K562 (cell line): ENCODE measurements around the gene ZBTB42. TPM values are rescaled to one million over a fixed set of nuclear protein-coding genes. Genes with fewer than 3 reads are reported as not detected.

ENCODE experiments used
- ATAC-seq: fragments of 200-7000 bp; cut with Tn5 transposase; 3 replicates; pipeline ENCODE4 v1.9.1; 2020; ENCODE audit warnings: moderate library complexity
- BruUV-seq: library from RNA; stranded (reverse); fragments of 400-500 nt; replicated peaks from 2 replicates; lab custom pipeline; 2021; lab: Mats Ljungman, UMichigan
- CTCF ChIA-PET: fragments of 300-600 bp; formaldehyde crosslinking; extraction: SDS; loops from one replicate; lab custom pipeline; 2021; ENCODE audit warnings: low intra/inter-chr PET ratio; lab: Yijun Ruan, JAX
- POLR2A ChIA-PET: fragments of 300-600, 350-650 bp; sonication (Branson Sonifier 250); formaldehyde crosslinking; extraction: SDS; loops from one replicate; lab custom pipeline; 2021; ENCODE audit warnings: antibody characterized with exemption, inconsistent platforms; lab: Yijun Ruan, JAX
- DNase-seq, 4 experiments: peaks; one replicate each; pipeline versions ENCODE4 v3.0.0 to v3.0.0-alpha.2; 2011 to 2018; ENCODE audit warnings: low spot score in 3 of 4, mixed read lengths in 3 of 4; ENCODE audit errors: extremely low read depth in 1 of 4
- FAIRE-seq: peaks from 2 replicates; lab custom pipeline; 2011; peaks lifted over from hg19 to GRCh38; lab: Jason Lieb, UNC
- H2AFZ ChIP-seq: 2 replicates; pipeline ENCODE4 v1.6.0; 2011; ENCODE audit warnings: low read depth, low read length, control low read depth, inconsistent platforms
- H3K27ac ChIP-seq: fragments of 200-600 bp; 3 replicates; pipeline ENCODE4 v1.8.0; 2011; ENCODE audit warnings: low read depth, mild to moderate bottlenecking, control low read depth, inconsistent platforms, low read length, moderate library complexity, mixed read lengths; ENCODE audit errors: extremely low read depth
- H3K27me3 ChIP-seq, 2 experiments: fragments of 300-600 bp in 1 of 2; 2 replicates in 1 of 2; 3 replicates in 1 of 2; pipeline versions ENCODE4 v1.6.0 to v1.8.0; 2011; ENCODE audit warnings: inconsistent platforms in 2 of 2, low read length in 2 of 2, mild to moderate bottlenecking in 1 of 2, mixed read lengths in 1 of 2, moderate library complexity in 1 of 2; ENCODE audit not compliant: control insufficient read depth in 2 of 2, insufficient read depth in 2 of 2
- H3K36me3 ChIP-seq: fragments of 300-600 bp; 3 replicates; pipeline ENCODE4 v1.8.0; 2011; ENCODE audit warnings: mild to moderate bottlenecking, low read length, inconsistent platforms; ENCODE audit not compliant: control insufficient read depth, insufficient read depth
- H3K4me1 ChIP-seq, 2 experiments: fragments of 200-600 bp in 1 of 2; replicated peaks in 1 of 2; 2 replicates in 1 of 2; 3 replicates in 1 of 2; pipeline versions ENCODE4 v1.5.1 to v1.8.0; 2011; ENCODE audit warnings: inconsistent platforms in 2 of 2, low read length in 2 of 2, mild to moderate bottlenecking in 1 of 2, mixed read lengths in 1 of 2, moderate library complexity in 1 of 2; ENCODE audit not compliant: control insufficient read depth in 2 of 2, insufficient read depth in 2 of 2
- H3K4me2 ChIP-seq: 2 replicates; pipeline ENCODE4 v1.6.1; 2011; ENCODE audit warnings: low read length, control low read depth, inconsistent platforms, mixed read lengths; ENCODE audit not compliant: insufficient read depth
- H3K4me3 ChIP-seq: fragments of 200-600 bp; sonication (generic), shearing (Covaris generic); 2 replicates; pipeline ENCODE4 v1.5.1; 2016; ENCODE audit warnings: control low read depth, inconsistent platforms
- H3K79me2 ChIP-seq: fragments of 200-600 bp; 3 replicates; pipeline ENCODE4 v1.8.0; 2011; ENCODE audit warnings: low read length, inconsistent platforms; ENCODE audit not compliant: control insufficient read depth, insufficient read depth
- H3K9ac ChIP-seq, 2 experiments: 2 replicates each; pipeline versions ENCODE4 v1.6.0 to v1.6.1; 2011; ENCODE audit warnings: low read depth in 2 of 2, low read length in 2 of 2, control low read depth in 1 of 2, inconsistent platforms in 1 of 2, mild to moderate bottlenecking in 1 of 2, mixed read lengths in 1 of 2; ENCODE audit not compliant: insufficient read depth in 1 of 2
- H3K9me1 ChIP-seq: one replicate; pipeline ENCODE4 v1.6.0; 2011; ENCODE audit warnings: inconsistent platforms, mild to moderate bottlenecking, low read length, moderate library complexity; ENCODE audit not compliant: control insufficient read depth, insufficient read depth
- H3K9me3 ChIP-seq: replicated peaks from 2 replicates; pipeline ENCODE4 v1.5.1; 2011; ENCODE audit warnings: low read depth, low read length, inconsistent platforms; ENCODE audit not compliant: control insufficient read depth, insufficient read depth
- H4K20me1 ChIP-seq: replicated peaks from 2 replicates; pipeline ENCODE4 v1.6.1; 2011; ENCODE audit warnings: low read length, inconsistent platforms, mixed read lengths; ENCODE audit not compliant: control insufficient read depth, insufficient read depth
- ARHGAP35 ChIP-seq: fragments of 450-650 bp; IDR thresholded peaks from 2 replicates; pipeline ENCODE4 v1.6.1; 2018; ENCODE audit not compliant: partially characterized antibody
- C11orf30 ChIP-seq: fragments of 450-650 bp; IDR thresholded peaks from 2 replicates; pipeline ENCODE4 v1.6.1; 2016; ENCODE audit warnings: low read depth, mild to moderate bottlenecking
- CREB3L1 ChIP-seq: fragments of 450-650 bp; IDR thresholded peaks from 2 replicates; pipeline ENCODE4 v1.6.1; 2014; ENCODE audit warnings: low read depth, mild to moderate bottlenecking, moderate library complexity, borderline replicate concordance
- MAFF ChIP-seq: IDR thresholded peaks from 2 replicates; pipeline ENCODE4 v1.6.1; 2012; ENCODE audit warnings: low read length, improper control_type of control experiment
- MAFG ChIP-seq: fragments of 450-650 bp; conservative IDR thresholded peaks from 2 replicates; pipeline ENCODE4 v1.6.1; 2016; ENCODE audit warnings: missing genetic modification characterization, missing compliant biosample characterization
- MAFK ChIP-seq: IDR thresholded peaks from 2 replicates; pipeline ENCODE4 v1.6.1; 2011; ENCODE audit warnings: low read length, improper control_type of control experiment
- MTA3 ChIP-seq: fragments of 450-650 bp; formaldehyde crosslinking; IDR thresholded peaks from 2 replicates; pipeline ENCODE4 v1.6.1; 2017; ENCODE audit warnings: mild to moderate bottlenecking, borderline replicate concordance
- NR2C1 ChIP-seq, 2 experiments: fragments of 450-650 bp; IDR thresholded peaks; 2 replicates each; pipeline ENCODE4 v1.6.1; 2017; ENCODE audit warnings: mild to moderate bottlenecking in 2 of 2, antibody characterized with exemption in 1 of 2, inconsistent platforms in 1 of 2, missing compliant biosample characterization in 1 of 2, missing genetic modification characterization in 1 of 2
- NR2C2 ChIP-seq, 2 experiments: fragments of 200-800 bp in 1 of 2; sonication (Bioruptor generic) in 1 of 2; sonication (generic) in 1 of 2; formaldehyde crosslinking in 1 of 2; IDR thresholded peaks; 2 replicates each; pipeline versions ENCODE4 v1.6.1 to v1.8.0; 2016 to 2022; ENCODE audit warnings: mild to moderate bottlenecking in 1 of 2, missing compliant biosample characterization in 1 of 2, missing genetic modification characterization in 1 of 2, missing genetic modification reagents in 1 of 2
- RAD51 ChIP-seq: fragments of 450-650 bp; IDR thresholded peaks from 2 replicates; pipeline ENCODE4 v1.7.1; 2016; ENCODE audit warnings: low read depth, mild to moderate bottlenecking, borderline replicate concordance
- TFAP4 ChIP-seq: sonication (generic); formaldehyde crosslinking; IDR thresholded peaks from 2 replicates; pipeline ENCODE4 v1.8.0; 2022; ENCODE audit warnings: missing genetic modification reagents, mild to moderate bottlenecking, moderate library complexity, borderline replicate concordance
- ZNF134 ChIP-seq: fragments of 250-450 bp; sonication (Bioruptor Pico); conservative IDR thresholded peaks from 2 replicates; pipeline ENCODE4 v1.4.0; 2020
- ZNF316 ChIP-seq: fragments of 450-650 bp; IDR thresholded peaks from 2 replicates; pipeline ENCODE4 v1.6.1; 2016
- WGBS: fragments of 100-300 bp; shearing (Covaris generic); methylation state at CpG from one replicate; pipeline ENCODE4 v1.1.6; 2016; ENCODE audit warnings: low coverage, mixed read lengths; ENCODE audit not compliant: insufficient coverage; ENCODE audit errors: missing lambda C conversion rate; 5-methylcytosine and 5-hydroxymethylcytosine counted together
- in situ Hi-C: fragments of 300-500 bp; cut with MboI; formaldehyde crosslinking; loops from 4 replicates; pipeline ENCODE4 v1.15.0; 2018; ENCODE audit warnings: inconsistent platforms, mixed read lengths
- intact Hi-C: fragments of 100-400 bp; cut with micrococcal nuclease; formaldehyde crosslinking; loops from 2 replicates; pipeline ENCODE4 v1.14.2; 2022
- polyA plus RNA-seq, 8 experiments: library from polyadenylated mRNA; depleted of rRNA in 4 of 8; stranded (reverse) in 5 of 8; unstranded in 3 of 8; fragments of >200 nt; fragmentation: Nextera tagmentation in 2 of 8; fragmentation: Illumina TruSeq in 1 of 8; extraction: Ambion mirVana in 2 of 8; extraction: Trizol in 1 of 8; gene quantifications; 2 replicates each; pipeline versions ENCODE4 v1.2.1 to v1.2.3, GENCODE V29; 2011 to 2014; ENCODE audit warnings: inconsistent platforms in 1 of 8, missing spikeins in 1 of 8
- total RNA-seq, 7 experiments: library from RNA; depleted of rRNA in 6 of 7; stranded (reverse); fragments of >200 nt in 6 of 7; fragmentation: Illumina TruSeq in 2 of 7; extraction: Trizol in 2 of 7; gene quantifications; 2 replicates each; pipeline versions ENCODE4 v1.2.1 to v1.2.3, GENCODE V29; 2011 to 2021; ENCODE audit warnings: low replicate concordance in 1 of 7
- TF ChIP-seq, protein P1 (sequence below): sonication (generic); formaldehyde crosslinking; IDR thresholded peaks from 2 replicates; pipeline ENCODE4 v1.8.0; 2022; ENCODE audit warnings: mild to moderate bottlenecking, missing genetic modification reagents

ZBTB42 gene
- total and polyA plus RNA-seq, 9 of the 15 experiments (the other 6 are each of a cell fraction or from before 2014, with no cell fraction given) = 0.03 to 8.5 (median 2.4) TPM

DNA sequence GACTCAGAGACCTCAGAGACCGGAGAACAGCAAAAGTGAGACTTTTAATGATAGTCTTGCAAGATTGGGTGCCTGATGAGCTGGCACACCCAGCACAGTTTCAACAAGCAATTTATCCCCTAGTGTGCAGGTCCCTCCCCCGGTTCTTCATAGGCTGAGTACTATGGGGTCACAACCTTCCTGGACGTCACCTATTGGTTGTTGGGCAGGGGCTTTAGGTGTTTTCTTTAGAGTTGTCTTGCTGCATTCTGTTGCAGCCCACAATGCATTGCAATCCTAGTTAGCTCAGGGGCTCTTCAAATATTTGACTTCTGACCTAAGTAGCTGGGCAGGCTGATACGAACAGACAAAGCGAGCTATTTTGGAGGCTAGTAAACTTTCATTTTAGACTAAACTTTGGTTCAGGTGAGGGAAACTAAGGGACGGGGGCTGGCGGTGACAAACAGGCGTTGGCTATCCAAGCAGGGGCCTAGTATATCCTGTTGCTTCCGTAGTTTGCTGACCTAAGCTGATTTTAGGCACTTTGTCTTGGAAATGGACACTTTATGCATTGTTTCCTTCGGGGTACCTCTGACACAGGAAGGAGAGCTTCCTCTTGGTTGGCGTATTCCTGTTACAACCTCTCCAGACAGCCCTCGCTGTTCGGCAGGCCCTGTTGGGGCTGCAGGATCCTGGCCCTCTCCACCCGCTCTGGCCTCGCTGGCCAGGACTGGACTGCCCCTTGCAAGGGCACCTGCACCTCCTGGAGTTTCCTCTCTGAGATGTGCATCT is 33.9 kb upstream of the ZBTB42 start:
- H3K4me1 ChIP-seq = peaks cover 6 to 33% of the 10 kb centered on the region in 2 experiments; a peak in 4 of 5 replicates
- no peaks in the 10 kb centered on the region for H3K79me2 ChIP-seq
- POLR2A ChIA-PET = interaction anchor here (0.8 to 1.7 kb wide), 2 partner anchors 14 to 32 kb away, joined by 3 to 6 read pairs; partner anchors contain the start of gene SIVA1
- WGBS = 83% methylated on average over 10 of the region's 15 CpGs
- DNase-seq = peak in 1 of 4 experiments; percentile 31
- in situ Hi-C loops (loop anchor here (5.0 kb wide), 1 partner anchor 55 kb away; no protein-coding TSS in a partner anchor), intact Hi-C loops (loop anchor here (10.0 kb wide), 1 partner anchor 108 kb away; no protein-coding TSS in a partner anchor)
- CTCF ChIA-PET = no interaction called here
- H3K27me3 ChIP-seq = no peaks in the 10 kb centered on the region
- peaks cover 22% of the 10 kb centered on the region; the same call in 1 of the 3 replicates for H3K36me3 ChIP-seq
- TF ChIP-seq MAFF (peak; percentile 55), ZNF316 (peak; percentile 63), TFAP4 (no peak), C11orf30 (peak; percentile 52), RAD51 (no peak), MAFK (peak; percentile 55), MAFG (peak; percentile 16; the same call in 1 of the 2 replicates), ARHGAP35 (no peak), NR2C2 (CRISPR knock-in tag; IDR thresholded peaks at IDR 0.05) (no peak; the same call in 1 of the 2 replicates), NR2C2 (tag; IDR thresholded peaks at IDR 0.05) (peak; percentile 35; the same call in 1 of the 2 replicates), CREB3L1 (0 out of 2 replicates have a peak, but pooled peaks have one; percentile 20), NR2C1 (IDR thresholded peaks at IDR 0.05) (peak; percentile 77), NR2C1 (tag; IDR thresholded peaks at IDR 0.05) (peak; percentile 84), MTA3 (0 out of 2 replicates have a peak, but pooled peaks have one; percentile 36), ZNF134 (no peak)
- TF ChIP-seq, protein P1, sequence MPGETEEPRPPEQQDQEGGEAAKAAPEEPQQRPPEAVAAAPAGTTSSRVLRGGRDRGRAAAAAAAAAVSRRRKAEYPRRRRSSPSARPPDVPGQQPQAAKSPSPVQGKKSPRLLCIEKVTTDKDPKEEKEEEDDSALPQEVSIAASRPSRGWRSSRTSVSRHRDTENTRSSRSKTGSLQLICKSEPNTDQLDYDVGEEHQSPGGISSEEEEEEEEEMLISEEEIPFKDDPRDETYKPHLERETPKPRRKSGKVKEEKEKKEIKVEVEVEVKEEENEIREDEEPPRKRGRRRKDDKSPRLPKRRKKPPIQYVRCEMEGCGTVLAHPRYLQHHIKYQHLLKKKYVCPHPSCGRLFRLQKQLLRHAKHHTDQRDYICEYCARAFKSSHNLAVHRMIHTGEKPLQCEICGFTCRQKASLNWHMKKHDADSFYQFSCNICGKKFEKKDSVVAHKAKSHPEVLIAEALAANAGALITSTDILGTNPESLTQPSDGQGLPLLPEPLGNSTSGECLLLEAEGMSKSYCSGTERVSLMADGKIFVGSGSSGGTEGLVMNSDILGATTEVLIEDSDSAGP (CRISPR knock-in tag) = no peak
- no peak overlapping the region for H3K9ac ChIP-seq
- ATAC-seq = no peak
- 0 out of 2 replicates have a peak overlapping the region, but pooled peaks have one; percentile 37 for H3K4me2 ChIP-seq
- H3K4me3 ChIP-seq = no peak overlapping the region
- H4K20me1 ChIP-seq = no peaks in the 10 kb centered on the region
- H3K27ac ChIP-seq = 0 out of 3 replicates have a peak overlapping the region, but pooled peaks have one; percentile 16
- no peaks in the 10 kb centered on the region for H3K9me1 ChIP-seq
- peaks cover 6% of the 10 kb centered on the region; the same call in 1 of the 2 replicates for H3K9me3 ChIP-seq
- H2AFZ ChIP-seq = no peak overlapping the region
- no TSS peak for BruUV-seq
- FAIRE-seq = peak; percentile 68
